UCSD-AML1 (cell line): ENCODE data around the gene KRTAP5-6.
"Not testable (repeated sequence)": the region's sequence is repeated elsewhere in the genome, so short reads cannot be mapped to it uniquely, and the experiment has no call there.

Experiments
- DNase-seq: peaks from one replicate; lab custom pipeline; 2025; ENCODE audit not compliant: unreplicated experiment; lab: John Stamatoyannopoulos, UW

Gene KRTAP5-6

DNA sequence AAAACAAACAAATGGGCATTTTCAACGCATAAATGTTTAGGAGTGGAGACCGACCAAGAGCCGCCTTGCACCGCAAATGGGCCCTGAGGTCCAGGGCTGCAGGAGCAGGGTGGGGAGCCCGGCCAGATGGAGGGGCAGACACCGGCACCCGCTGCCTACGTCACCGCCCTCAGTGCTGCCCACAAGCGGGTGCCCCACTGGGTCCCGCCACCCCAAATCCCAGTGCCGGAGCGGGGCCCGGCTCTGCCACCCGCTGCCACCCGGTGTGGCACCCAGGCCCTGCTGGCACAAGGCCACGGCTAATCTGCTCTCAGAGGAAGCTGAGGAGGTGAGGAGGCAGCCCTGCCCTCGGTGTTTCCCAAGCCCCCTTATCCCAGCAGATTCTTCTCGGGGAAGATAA is 13.8 kb upstream of the KRTAP5-6 start:
- DNase-seq: not testable (repeated sequence)

DNA sequence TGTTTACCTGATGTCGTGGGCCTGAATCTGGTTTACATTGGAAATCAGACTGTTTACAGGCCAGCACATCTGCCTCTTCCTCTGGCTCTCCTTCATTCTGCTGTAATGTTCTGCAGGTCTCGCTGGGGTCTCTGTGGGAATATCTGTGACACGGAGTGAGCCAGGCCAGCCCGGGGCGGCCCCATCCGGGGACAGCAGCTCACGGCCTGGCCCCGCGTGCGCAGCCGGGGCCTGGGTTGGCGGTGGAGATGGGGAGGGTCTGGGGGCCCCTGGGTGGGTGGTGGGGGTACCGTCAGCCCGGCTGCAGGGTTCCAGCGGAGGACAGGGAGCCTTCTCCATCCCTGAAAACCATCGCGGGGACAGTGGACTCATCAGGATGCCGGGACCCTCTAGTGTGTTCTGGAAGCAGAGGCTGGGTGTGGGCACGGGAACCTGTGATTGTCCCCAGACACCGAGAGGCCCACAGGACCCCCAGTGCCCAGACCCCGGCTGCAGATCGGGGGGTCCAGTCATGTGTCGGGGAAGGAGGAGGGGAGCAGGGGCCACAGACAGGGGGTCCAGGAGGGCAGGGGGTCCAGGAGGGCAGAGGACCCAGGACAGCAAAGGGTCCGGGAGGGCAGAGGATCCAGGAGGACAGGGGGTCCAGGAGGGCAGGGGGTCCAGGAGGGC is 13.0 kb upstream of the KRTAP5-6 start:
- DNase-seq: not testable (repeated sequence)

DNA sequence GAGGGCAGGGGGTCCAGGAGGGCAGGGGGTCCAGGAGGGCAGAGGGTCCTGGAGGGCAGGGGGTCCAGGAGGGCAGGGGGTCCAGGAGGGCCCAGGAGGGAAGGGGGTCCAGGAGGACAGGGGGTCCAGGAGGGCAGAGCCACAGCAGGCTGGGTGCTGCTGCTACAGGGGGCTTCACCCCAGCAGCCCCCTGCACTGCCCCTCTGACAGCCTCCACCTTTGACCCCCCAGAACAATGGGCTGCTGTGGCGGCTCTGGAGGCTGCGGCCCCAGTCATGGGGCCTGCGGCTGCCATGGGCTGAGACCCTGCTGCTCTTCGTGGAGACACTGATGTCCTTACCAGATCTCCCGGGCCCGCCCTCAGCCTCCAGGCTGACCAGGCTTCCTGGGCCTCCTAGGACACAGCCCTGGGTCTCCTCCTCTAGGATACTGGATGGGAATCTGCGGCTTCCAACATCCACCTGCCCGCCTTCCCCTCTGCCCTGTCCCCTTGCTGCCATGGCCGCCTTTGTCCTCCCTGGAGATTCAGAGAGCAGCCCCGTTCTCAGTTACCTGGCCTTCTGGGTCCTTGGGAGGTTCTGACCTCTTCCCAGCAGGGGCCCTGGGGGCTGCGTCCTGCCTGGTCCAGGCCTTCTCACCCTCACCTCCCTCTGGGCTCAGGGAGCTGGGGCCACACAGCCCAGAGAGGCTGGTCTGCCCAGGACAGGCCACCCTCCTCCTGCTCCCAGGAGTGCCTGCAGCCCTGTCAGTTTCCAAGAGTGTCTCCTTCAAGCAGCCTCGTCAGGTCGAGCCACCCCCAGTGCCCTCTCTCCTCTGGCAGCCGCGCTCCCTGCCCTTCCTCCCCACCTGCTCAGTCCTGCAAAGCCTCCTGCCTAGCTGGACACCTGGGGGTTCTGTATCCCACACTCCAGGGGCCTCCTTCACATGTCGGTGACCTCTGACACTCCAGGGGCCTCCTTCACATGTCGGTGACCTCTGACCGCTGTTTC is 11.8 kb upstream of the KRTAP5-6 start:
- DNase-seq: not testable (repeated sequence)

DNA sequence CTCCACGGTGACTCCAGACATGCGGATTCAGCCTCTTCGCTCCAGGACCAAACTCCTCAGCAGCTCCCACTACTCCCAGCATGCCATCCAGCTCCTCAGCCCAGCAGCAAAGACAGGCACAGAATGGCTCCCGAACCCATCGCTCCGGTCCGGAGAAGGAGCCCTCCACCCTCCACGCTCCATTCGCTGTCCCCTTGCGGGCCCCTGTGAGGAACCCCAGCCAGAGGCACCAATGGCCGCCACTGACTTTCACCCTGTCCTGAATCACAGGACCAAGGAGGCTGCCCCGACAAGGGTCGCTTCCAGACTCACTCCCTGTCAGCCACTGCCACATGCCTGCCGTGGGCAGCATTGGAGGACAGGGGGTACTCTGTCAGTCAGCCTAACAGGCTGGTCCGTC is 10.8 kb upstream of the KRTAP5-6 start:
- not testable (repeated sequence) for DNase-seq

DNA sequence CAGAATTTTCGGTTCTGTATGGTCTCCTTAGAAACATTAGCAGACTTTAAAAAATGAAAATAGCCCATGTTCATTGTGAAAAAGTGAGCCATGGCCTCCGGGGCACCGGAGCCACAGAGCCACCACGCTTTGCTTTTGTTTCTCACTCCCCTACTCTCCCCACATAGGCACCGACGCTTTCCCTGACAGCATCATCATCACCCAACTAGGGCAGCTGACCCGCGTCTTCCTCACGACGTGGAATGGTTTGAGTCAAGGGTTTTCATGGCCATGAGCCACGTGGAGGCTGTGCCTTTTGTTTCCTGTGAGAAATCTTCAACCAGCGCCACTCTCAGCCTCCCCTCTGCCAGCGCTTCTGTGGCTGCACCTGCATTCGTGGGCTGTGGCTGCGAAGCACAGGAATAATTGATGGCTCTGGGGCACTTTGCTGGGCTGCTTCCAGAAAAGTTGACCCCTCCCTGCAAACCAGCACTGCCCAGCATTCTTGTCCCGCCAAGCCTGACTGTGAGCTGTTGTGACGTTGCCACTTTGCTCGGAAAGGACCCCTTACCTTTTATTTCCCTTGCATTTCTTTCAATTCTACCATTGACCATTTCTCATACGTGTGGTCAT is 8.6 kb upstream of the KRTAP5-6 start:
- not testable (repeated sequence) for DNase-seq

DNA sequence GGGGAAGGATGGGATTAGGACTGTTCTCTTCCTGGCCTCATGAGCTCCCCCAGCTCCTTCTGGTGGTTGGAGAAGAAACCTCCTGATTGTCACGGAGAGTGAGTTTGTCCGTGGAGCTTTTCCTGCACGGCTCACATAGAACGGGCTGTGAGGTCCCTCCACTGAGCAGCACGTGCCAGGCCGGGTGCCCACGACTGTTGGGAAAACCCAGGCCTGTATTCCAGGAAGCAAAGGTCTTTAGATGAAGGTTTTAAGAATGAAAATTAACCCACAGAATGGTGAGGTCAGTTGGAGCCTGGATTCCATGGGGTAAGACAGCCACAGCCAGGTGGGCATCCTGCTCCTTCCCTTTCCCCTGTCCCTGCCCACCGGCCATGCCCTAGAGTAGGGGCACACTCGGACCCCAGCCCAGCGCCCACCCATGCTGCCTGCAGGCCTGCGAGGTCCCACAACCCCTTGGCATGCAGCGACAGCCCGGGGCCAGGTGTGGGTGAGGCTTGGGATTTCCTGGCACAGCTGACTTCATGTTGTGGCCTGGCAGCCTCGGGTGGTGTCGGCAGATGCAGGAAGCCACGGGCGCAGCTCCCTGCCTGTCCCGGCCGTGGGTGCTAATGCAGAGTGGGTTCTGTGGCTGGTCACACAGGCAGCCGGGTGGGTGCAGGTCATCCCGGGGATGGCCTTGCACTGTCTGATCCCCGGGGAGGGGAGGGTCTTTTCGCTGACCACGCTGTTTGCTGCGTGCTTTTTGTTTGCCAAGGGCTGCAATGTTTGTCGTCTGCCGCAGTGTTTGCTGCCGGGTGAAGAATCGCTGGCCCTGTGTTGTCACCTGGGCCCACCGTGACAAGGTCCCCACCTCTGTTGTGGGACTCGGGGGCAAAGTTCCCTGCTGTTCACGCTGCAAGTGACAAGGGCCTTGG is 7.5 kb upstream of the KRTAP5-6 start:
- not testable (repeated sequence) for DNase-seq

DNA sequence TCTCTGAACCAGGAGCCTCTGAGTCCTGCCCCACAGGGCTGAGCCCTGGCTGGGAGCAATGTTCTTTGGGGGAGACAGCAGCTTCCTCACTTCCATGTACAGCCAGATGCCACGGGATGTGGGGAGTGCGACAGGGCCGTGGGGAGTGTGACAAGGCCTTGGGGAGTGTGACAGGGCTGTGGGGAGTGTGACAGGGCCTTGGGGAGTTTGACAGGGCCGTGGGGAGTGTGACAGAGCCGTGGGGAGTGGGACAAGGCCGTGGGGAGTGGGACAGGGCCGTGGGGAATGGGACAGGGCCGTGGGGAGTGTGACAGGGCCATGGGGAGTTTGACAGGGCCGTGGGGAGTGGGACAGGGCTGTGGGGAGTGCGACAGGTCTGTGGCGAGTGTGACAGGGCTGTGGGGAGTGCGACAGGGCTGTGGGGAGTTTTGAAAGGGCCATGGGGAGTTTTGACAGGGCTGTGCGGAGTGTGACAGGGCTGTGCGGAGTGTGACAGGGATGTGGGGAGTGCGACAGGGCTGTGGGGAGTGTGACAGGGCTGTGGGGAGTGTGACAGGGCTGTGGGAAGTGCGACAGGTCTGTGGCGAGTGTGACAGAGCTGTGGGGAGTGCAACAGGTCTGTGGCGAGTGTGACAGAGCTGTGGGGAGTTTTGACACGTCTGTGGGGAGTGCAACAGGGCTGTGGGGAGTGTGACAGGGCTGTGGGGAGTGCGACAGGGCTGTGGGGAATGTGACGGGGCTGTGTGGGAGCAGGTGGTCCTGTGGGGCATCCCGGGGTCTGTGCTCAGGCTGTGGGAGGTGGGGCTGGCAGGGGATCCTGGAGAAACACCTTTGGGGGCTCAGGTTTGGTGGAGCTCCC is 6.6 kb upstream of the KRTAP5-6 start:
- DNase-seq: no peak

DNA sequence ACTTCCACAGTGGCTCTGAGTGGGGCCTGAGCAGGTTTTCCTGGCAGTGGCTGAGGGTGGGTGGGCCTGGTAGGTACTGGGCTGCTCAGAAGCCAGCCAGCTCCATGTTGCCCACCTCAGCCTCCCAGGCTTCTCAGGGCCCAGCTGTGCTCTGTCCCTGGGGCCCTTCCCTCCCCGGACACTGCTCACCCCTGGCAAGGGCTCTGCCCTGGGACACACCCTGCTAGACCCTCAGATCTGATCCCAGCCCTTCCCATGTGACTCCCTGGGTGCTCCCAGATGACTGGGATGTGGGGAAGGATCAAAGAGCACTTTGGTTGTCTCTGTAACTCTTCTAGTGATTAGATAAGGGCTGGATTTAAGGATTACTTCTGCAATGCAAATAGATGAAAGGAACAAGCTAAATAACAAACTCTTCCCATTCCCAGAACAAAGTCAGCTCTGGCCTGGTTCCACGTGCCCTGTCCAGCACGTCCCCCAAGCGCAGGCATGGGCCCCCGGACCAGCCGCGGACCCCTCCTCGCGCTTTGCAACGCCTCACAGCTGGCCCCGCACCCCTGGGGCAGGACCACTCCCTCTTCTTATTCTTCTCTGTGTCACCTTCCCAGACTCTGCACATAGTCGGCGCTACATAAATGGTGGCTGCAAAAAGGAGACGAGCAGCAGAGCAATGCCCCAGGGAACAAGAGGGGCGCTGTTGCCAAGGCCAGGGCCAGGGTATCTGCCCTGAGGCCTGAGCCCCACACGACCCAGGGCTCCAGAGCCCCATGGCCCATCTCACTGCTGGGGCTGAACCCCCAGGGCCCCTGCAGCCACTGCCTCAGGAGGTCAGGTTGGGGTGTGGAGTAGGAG is 5.7 kb upstream of the KRTAP5-6 start:
- DNase-seq: no peak

DNA sequence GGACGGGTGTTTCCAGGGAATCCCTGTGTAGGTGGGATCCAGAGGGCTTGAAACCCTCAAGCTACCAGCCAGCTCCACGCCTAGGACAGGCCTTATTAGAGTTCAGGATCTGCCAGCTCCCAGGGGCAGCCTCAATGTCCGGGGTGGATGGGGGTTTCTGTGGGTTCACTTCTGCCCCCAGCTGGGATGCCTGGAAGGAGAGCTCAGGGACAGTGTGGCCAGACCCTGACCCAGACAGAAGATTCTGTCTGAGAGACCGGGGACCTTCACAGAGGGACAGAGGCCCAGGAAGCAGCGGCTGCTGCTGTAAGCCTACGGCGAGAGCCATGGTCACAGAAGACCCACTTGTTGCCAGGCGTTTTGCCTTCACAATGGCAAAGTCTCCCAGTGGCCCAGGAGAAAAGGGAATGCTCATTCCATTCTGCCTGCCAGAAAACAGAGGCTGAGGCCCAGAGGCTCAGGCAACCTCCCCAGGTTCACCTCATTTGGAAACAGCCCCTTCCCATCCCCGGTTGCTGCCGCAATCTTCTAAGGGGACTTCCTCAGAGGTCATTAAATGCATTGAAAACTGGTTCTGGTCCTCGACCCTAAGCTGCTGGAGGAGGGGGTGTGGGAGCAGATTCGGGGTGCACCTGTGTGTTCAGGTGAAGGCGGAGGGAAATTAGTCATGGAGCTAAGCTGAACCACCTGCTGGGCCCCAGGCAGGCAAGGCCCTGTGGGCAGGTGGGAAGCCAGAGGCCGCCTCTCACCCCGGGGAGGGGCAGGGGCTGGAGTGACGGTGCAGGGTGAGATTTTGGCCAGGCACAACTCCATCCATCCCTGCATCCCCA is 4.9 kb upstream of the KRTAP5-6 start:
- no peak for DNase-seq

DNA sequence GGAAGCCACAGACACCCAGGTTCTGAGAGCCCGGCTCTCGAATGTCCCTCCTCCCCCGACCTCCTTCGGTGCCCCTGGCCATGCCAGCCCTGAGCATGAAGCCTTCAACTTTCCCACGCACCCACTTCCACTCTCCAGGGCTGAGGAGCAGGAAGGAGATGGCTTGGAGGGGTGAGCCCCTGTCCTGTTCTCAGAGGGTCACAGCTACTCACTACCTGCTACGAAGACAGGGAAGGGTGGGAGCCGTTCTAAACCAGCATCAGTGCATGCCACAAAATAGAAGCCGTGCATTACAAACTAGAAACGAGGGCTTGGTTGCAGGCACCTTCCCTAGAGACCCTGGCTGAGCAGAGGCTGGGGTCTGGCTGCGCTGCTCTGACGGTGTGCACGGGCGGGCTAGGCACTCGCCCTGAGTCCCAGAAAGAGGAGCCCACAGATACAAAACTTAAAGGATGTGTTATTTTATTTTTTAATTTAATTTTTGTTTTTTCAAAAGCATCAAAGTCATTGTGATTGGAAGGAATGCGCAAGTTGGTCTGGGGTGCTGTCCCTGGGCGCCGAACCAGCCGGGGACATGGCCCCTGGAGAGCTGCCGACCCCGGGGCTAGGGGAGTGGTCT is 4.2 kb upstream of the KRTAP5-6 start:
- DNase-seq: no peak

DNA sequence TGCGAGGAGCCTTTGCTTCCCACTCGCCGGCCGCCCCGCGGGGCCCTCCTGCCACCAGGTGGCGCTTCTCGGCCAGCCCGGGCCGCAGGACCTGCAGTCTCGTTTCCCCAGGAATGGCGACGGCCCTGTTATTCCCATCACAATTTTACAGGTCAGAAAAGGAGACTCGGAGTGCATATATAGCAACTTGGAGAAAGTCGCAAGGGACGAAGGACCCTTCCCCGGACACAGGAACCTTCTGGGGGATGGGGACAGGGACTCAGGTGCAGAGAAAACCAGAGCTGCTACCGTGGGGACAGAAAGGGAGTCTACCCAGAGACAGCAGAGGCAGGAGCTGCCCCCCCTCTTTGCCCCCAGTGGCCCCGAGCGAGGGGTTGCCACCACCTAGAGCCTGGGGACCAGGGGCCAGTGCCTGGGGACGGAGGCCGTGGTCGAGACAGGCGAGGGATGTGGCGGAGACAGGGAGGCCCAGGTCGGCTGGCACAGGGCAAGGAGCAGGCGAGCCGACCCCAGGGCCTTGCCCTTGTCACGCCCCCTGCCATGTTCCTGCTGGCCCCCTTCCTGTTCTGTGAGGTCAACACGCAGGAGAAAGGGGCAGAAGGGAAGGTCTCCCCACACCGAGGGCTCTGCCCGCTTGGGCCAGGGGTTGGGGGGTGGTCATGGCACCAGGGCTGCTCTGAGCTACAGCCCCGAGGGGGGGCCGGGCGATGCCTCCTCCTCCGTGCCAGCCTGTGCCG is 3.5 kb upstream of the KRTAP5-6 start:
- peak; percentile 85 for DNase-seq

DNA sequence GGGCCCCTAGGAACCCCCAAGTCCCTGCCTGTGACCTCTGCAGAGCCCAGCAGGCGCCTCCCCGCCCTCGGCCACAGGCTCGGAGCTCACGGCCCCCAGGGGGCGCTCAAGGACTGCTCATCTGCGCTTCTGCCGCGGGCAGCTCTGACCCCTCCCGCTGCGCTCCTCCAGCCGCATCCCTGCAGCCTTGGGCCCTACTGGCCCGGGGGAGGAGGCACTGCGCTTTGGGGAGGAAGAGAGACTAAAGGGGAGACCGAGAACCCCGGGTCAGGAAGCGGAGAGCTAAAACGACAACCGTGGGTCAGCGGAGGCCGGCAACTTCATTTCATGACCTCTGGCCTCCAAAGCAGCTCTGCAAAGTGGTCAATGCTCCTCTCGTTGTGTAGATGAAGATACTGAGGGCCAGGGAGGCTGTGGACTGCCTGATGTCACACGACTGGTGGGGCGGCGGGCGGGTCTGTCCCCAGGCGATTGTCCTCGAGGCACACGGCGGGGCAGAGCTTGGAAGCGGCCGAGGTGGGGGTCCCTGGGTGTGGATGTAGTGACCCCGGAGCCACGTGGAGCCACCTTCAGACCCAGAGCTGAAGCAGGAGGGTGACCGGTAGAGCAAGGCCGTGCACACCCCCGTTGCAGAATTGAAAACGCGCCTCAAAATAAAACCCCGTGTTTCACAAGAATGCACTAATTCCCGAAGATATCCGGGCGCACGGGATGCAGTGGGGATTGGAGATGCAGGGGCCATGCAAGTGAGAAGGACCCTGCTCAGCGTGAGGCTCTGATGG is 2.7 kb upstream of the KRTAP5-6 start:
- peak; percentile 91 for DNase-seq

DNA sequence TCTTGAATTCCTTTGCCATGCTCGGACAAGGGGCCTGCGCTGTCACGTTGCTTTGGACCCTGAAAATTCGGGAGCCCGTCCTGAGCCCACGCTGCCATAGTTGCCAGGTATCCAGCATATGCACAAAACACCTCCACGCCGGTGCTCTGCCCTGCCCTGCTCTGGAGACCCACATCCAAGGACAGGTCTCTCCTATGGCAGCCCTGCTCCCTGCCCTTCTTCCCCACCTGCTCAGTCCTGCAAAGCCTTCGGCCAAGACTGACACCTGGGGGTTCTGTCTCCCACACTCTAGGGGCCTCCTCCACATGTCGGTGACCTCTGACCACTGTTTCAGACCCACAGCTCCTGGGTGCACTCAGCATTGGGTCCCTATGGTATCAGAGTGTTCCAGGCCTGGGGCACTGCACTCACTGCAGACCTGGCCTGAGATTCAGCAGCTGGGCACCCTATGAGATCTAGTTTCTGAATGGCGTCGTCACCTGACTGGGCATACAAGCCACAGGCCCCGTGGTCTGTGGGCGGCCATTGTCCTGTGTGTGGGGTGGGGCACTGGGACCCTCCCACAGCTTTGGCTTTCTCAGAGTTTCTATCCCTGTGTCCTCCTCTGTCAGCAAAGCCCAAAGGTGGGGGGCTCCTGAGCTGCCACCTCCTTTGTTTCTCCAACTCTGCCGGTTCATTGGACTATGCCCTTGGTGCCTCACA is 2.0 kb upstream of the KRTAP5-6 start:
- no peak for DNase-seq

DNA sequence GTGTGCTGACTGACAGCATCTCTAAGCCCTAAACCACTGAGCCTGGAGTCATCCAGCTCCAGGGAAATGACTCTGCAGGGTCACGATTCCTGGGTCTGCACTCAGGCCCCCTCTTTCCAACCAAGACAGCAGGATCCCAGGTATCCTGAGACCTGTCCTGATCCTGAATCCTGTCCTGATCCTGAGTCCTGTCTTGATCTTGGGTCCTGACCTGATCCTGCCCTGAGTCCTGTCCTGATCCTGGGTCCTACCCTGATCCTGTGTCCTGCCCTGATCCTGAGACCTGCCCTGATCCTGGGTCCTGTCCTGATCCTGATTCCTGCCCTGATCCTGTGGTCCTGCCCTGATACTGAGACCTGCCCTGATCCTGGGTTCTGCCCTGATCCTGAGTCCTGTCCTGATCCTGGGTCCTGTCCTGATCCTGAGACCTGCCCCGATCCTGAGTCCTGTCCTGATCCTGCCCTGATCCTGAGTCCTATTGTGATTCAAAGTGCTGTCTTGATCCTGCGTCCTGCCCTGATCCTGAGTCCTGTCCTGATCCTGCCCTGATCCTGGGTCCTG is 1.4 kb upstream of the KRTAP5-6 start:
- DNase-seq: no peak

DNA sequence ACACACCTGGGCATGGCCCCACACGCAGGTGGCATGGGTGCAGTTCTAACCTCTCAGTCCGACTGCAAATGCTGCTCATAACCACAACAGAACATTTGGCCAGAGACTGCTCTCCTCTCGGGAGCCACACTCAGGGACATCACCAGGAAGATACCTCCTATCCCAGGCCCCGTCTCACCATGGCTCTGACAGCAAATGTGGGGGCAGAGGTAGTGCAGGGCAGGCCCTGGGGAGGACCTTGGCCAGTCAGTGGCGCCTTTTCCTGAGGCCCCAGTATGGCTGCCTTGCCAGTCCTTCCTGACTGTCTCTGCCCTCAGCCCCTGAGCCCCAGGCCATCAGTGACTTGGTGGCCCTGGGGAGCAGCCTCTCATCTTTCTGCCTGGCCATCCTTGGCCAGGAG is 2.8 kb downstream of the KRTAP5-6 start:
- no peak for DNase-seq
